Stimulated activated CD4-positive, alpha-beta T cell treated with anti-CD3 and anti-CD28 coated beads, Interleukin-1b, Interleukin-23, amount 100 ng/mL, for 48 hours (primary cell): Measurements from ENCODE around the gene SHISA5.
"Not testable (repeated sequence)": the region's sequence is repeated elsewhere in the genome, so short reads cannot be mapped to it uniquely, and the experiment has no call there.

ENCODE experiments used
- DNase-seq: peaks from one replicate; pipeline ENCODE4 v3.0.0-alpha.2; 2020

The SHISA5 gene

GRCh38 chr3:48518638-48519276, 14.8 kb upstream of the SHISA5 start:
- DNase-seq = no peak

- no peak for DNase-seq
Measured at GRCh38 chr3:48518069-48518468, 14.1 kb upstream of the SHISA5 start.

- no peak for DNase-seq
Measured at GRCh38 chr3:48516571-48516970, 12.6 kb upstream of the SHISA5 start.

GRCh38 chr3:48514431-48515227, 10.7 kb upstream of the SHISA5 start:
- no peak for DNase-seq

GRCh38 chr3:48511551-48511950, 7.6 kb upstream of the SHISA5 start:
- DNase-seq = no peak

- DNase-seq = peak; percentile 70
Measured at GRCh38 chr3:48507256-48508061, 3.5 kb upstream of the SHISA5 start.

GRCh38 chr3:48505968-48506504, 2.1 kb upstream of the SHISA5 start:
- no peak for DNase-seq

GRCh38 chr3:48505146-48505545, 1.2 kb upstream of the SHISA5 start:
- no peak for DNase-seq

GRCh38 chr3:48503401-48504050, 448 bp downstream of the SHISA5 start:
- no peak for DNase-seq

GRCh38 chr3:48502728-48503168, 1.2 kb downstream of the SHISA5 start:
- no peak for DNase-seq

- no peak for DNase-seq
Measured at GRCh38 chr3:48502121-48502520, 1.9 kb downstream of the SHISA5 start.

- DNase-seq = no peak
Measured at GRCh38 chr3:48501196-48501595, 2.8 kb downstream of the SHISA5 start.

GRCh38 chr3:48500656-48501055, 3.3 kb downstream of the SHISA5 start:
- DNase-seq = no peak

GRCh38 chr3:48493203-48493501, 10.8 kb downstream of the SHISA5 start:
- DNase-seq = no peak

- DNase-seq = no peak
Measured at GRCh38 chr3:48492461-48493202, 11.3 kb downstream of the SHISA5 start.

- no peak for DNase-seq
Measured at GRCh38 chr3:48486952-48487351, 17.0 kb downstream of the SHISA5 start.

- DNase-seq = not testable (repeated sequence)
Measured at GRCh38 chr3:48482822-48483221, 21.2 kb downstream of the SHISA5 start.

- not testable (repeated sequence) for DNase-seq
Measured at GRCh38 chr3:48480891-48481290, 23.1 kb downstream of the SHISA5 start.

- DNase-seq = no peak
Measured at GRCh38 chr3:48478626-48479555, 25.1 kb downstream of the SHISA5 start.

- no peak for DNase-seq
Measured at GRCh38 chr3:48477959-48478520, 25.9 kb downstream of the SHISA5 start.
